HG02840 (cell line): ENCODE data around the gene KRTAP12-4.
"Not testable (repeated sequence)": the region's sequence is repeated elsewhere in the genome, so short reads cannot be mapped to it uniquely, and the experiment has no call there.

Source experiments
- ATAC-seq: cut with Tn5 transposase; IDR thresholded peaks from one replicate; pipeline ENCODE4 v1.9.1; 2021; ENCODE audit warnings: mild to moderate bottlenecking, moderate library complexity, moderate number of reproducible peaks; ENCODE audit not compliant: unreplicated experiment, low FRiP score

KRTAP12-4 gene

GRCh38 chr21:44657635-44658540 is 3.4 kb upstream of the KRTAP12-4 start, which contains the start of gene KRTAP12-3:
KRTAP12-3 (plus strand) TSS chr21:44657932; CDS start chr21:44657980, 48 bp downstream.
- ATAC-seq, result no peak

- no peak for ATAC-seq
These were observed 2.4 kb upstream of the KRTAP12-4 start for GRCh38 chr21:44656868-44657267.

GRCh38 chr21:44653656-44654575 is 543 bp downstream of the KRTAP12-4 start:
- ATAC-seq, result no peak

- ATAC-seq, result no peak
These were observed 1.3 kb downstream of the KRTAP12-4 start for GRCh38 chr21:44653123-44653522.

- no peak for ATAC-seq
These were observed 3.3 kb downstream of the KRTAP12-4 start for GRCh38 chr21:44650973-44651675.

GRCh38 chr21:44650265-44650972 is 4.0 kb downstream of the KRTAP12-4 start:
- ATAC-seq, result no peak

GRCh38 chr21:44649521-44650100 is 4.8 kb downstream of the KRTAP12-4 start:
- no peak for ATAC-seq

- no peak for ATAC-seq
These were observed 5.7 kb downstream of the KRTAP12-4 start for GRCh38 chr21:44648557-44649311.

GRCh38 chr21:44647222-44647552 is 7.3 kb downstream of the KRTAP12-4 start:
- no peak for ATAC-seq

- ATAC-seq, result not testable (repeated sequence)
These were observed 7.9 kb downstream of the KRTAP12-4 start, which contains the start of gene KRTAP10-11 for GRCh38 chr21:44646366-44647221. KRTAP10-11 (plus strand) TSS chr21:44646414; CDS start chr21:44646459, 45 bp downstream.

GRCh38 chr21:44644878-44645277 is 9.6 kb downstream of the KRTAP12-4 start:
- no peak for ATAC-seq

GRCh38 chr21:44643741-44644310 is 10.6 kb downstream of the KRTAP12-4 start:
- ATAC-seq, result no peak

- ATAC-seq, result no peak
These were observed 13.7 kb downstream of the KRTAP12-4 start for GRCh38 chr21:44640761-44641160.

- ATAC-seq, result no peak
These were observed 15.2 kb downstream of the KRTAP12-4 start for GRCh38 chr21:44639331-44639655.

- not testable (repeated sequence) for ATAC-seq
These were observed 15.7 kb downstream of the KRTAP12-4 start for GRCh38 chr21:44638506-44639330.

- not testable (repeated sequence) for ATAC-seq
These were observed 16.6 kb downstream of the KRTAP12-4 start for GRCh38 chr21:44637851-44638348.
